H1 (cell line): ENCODE results near the gene ZFP14. TPM values are rescaled to one million over a fixed set of nuclear protein-coding genes. Genes with fewer than 3 reads are reported as not detected.

Source experiments
- CTCF ChIA-PET: fragments of 300-600 bp; sonication (Branson Sonifier 250); formaldehyde crosslinking; loops from one replicate; lab custom pipeline; 2021; ENCODE audit not compliant: partially characterized antibody; lab: Charles Lee
- POLR2A ChIA-PET: fragments of 300-600 bp; sonication (Branson Sonifier 250); formaldehyde crosslinking; loops from one replicate; lab custom pipeline; 2021; ENCODE audit warnings: inconsistent platforms; ENCODE audit not compliant: partially characterized antibody; lab: Charles Lee
- DNase-seq, 2 experiments: peaks; one replicate each; pipeline versions ENCODE4 v3.0.0 to v3.0.0-alpha.2; 2010 to 2022; ENCODE audit warnings: low spot score in 2 of 2, low read depth in 1 of 2, mixed read lengths in 1 of 2
- FAIRE-seq: peaks from 2 replicates; lab custom pipeline; 2011; peaks lifted over from hg19 to GRCh38; lab: Jason Lieb, UNC
- H2AFZ ChIP-seq: 2 replicates; pipeline ENCODE4 v1.8.1; 2012; ENCODE audit warnings: low read length, inconsistent platforms
- H2AK5ac ChIP-seq: 2 replicates; pipeline ENCODE4 v1.6.1; 2013; ENCODE audit warnings: low read depth, low read length
- H2BK120ac ChIP-seq: replicated peaks from 2 replicates; pipeline ENCODE3; 2013; ENCODE audit warnings: low read depth, low read length, inconsistent platforms
- H2BK12ac ChIP-seq: 2 replicates; pipeline ENCODE4 v1.6.1; 2013; ENCODE audit warnings: low read depth, low read length
- H2BK15ac ChIP-seq: 2 replicates; pipeline ENCODE4 v1.6.1; 2013; ENCODE audit warnings: low read length
- H2BK20ac ChIP-seq: 2 replicates; pipeline ENCODE4 v1.6.1; 2013; ENCODE audit warnings: low read length
- H2BK5ac ChIP-seq: 2 replicates; pipeline ENCODE4 v1.6.1; 2013; ENCODE audit warnings: low read depth, low read length
- H3K14ac ChIP-seq: 2 replicates; pipeline ENCODE4 v1.6.1; 2013; ENCODE audit warnings: inconsistent platforms; ENCODE audit not compliant: insufficient read length
- H3K18ac ChIP-seq: 2 replicates; pipeline ENCODE4 v1.6.1; 2013; ENCODE audit warnings: low read length; ENCODE audit errors: extremely low read depth
- H3K23ac ChIP-seq: 2 replicates; pipeline ENCODE4 v1.6.1; 2013; ENCODE audit warnings: inconsistent platforms; ENCODE audit not compliant: insufficient read length
- H3K23me2 ChIP-seq: 2 replicates; pipeline ENCODE4 v1.6.1; 2013; ENCODE audit warnings: low read depth, low read length
- H3K27ac ChIP-seq: 2 replicates; pipeline ENCODE4 v1.6.1; 2011; ENCODE audit warnings: low read depth, low read length, inconsistent platforms
- H3K27me3 ChIP-seq, 4 experiments: replicated peaks in 1 of 4; 1 replicate in 1 of 4; 2 replicates in 3 of 4; pipeline versions ENCODE4 v1.6.1 to v1.8.1; 2011 to 2013; ENCODE audit warnings: low read length in 3 of 4, mild to moderate bottlenecking in 3 of 4, inconsistent platforms in 2 of 4, mixed read lengths in 2 of 4, moderate library complexity in 1 of 4; ENCODE audit not compliant: control insufficient read depth in 3 of 4, insufficient read depth in 3 of 4; ENCODE audit errors: extremely low read depth in 1 of 4
- H3K36me3 ChIP-seq, 4 experiments: 2 replicates each; pipeline versions ENCODE4 v1.6.1 to v1.8.1; 2011 to 2013; ENCODE audit warnings: mild to moderate bottlenecking in 4 of 4, low read length in 3 of 4, moderate library complexity in 2 of 4, control low read depth in 1 of 4, inconsistent platforms in 1 of 4; ENCODE audit not compliant: insufficient read depth in 4 of 4, control insufficient read depth in 2 of 4
- H3K4ac ChIP-seq: replicated peaks from 2 replicates; pipeline ENCODE3; 2013; ENCODE audit warnings: low read length, low read depth, mixed read lengths, inconsistent platforms; ENCODE audit not compliant: insufficient read length
- H3K4me1 ChIP-seq, 4 experiments: replicated peaks in 1 of 4; 1 replicate in 1 of 4; 2 replicates in 3 of 4; pipeline versions ENCODE4 v1.6.1 to v1.8.1; 2011 to 2013; ENCODE audit warnings: low read length in 3 of 4, inconsistent platforms in 2 of 4, mixed read lengths in 1 of 4; ENCODE audit not compliant: insufficient read depth in 4 of 4, control insufficient read depth in 3 of 4
- H3K4me2 ChIP-seq, 2 experiments: 2 replicates each; pipeline versions ENCODE4 v1.6.1 to v1.8.1; 2011 to 2013; ENCODE audit warnings: low read depth in 2 of 2, low read length in 2 of 2, control low read depth in 1 of 2, inconsistent platforms in 1 of 2, mild to moderate bottlenecking in 1 of 2; ENCODE audit not compliant: insufficient read depth in 1 of 2
- H3K4me3 ChIP-seq, 4 experiments: fragments of 200-600, 300-600 bp in 1 of 4; sonication (generic), shearing (Covaris generic), sonication (Bioruptor Twin) in 1 of 4; 2 replicates each; pipeline versions ENCODE4 v1.5.1 to v1.8.1; 2011 to 2016; ENCODE audit warnings: low read length in 4 of 4, low read depth in 3 of 4, control low read depth in 2 of 4, inconsistent platforms in 2 of 4, mild to moderate bottlenecking in 2 of 4, mixed read lengths in 1 of 4, moderate library complexity in 1 of 4; ENCODE audit not compliant: insufficient read depth in 2 of 4; ENCODE audit errors: extremely low read depth in 1 of 4
- H3K56ac ChIP-seq: replicated peaks from 2 replicates; pipeline ENCODE3; 2013; ENCODE audit warnings: low read depth, mild to moderate bottlenecking, mixed read lengths, low read length, inconsistent platforms; ENCODE audit not compliant: insufficient read length
- H3K79me1 ChIP-seq: 2 replicates; pipeline ENCODE4 v1.6.1; 2013; ENCODE audit warnings: low read depth, low read length, control low read depth
- H3K79me2 ChIP-seq, 2 experiments: 2 replicates each; pipeline versions ENCODE4 v1.6.1 to v1.8.1; 2012 to 2013; ENCODE audit warnings: low read length in 2 of 2, mild to moderate bottlenecking in 2 of 2, inconsistent platforms in 1 of 2; ENCODE audit not compliant: insufficient read depth in 2 of 2, control insufficient read depth in 1 of 2
- H3K9ac ChIP-seq, 4 experiments: replicated peaks in 1 of 4; 1 replicate in 1 of 4; 2 replicates in 3 of 4; pipeline versions ENCODE4 v1.6.1 to v1.8.1; 2011 to 2013; ENCODE audit warnings: low read depth in 3 of 4, low read length in 3 of 4, control low read depth in 2 of 4, mild to moderate bottlenecking in 2 of 4, moderate library complexity in 2 of 4, inconsistent platforms in 1 of 4; ENCODE audit errors: extremely low read depth in 1 of 4
- H3K9me3 ChIP-seq, 2 experiments: 2 replicates each; pipeline versions ENCODE4 v1.6.1 to v1.8.1; 2012 to 2013; ENCODE audit warnings: mild to moderate bottlenecking in 2 of 2, moderate library complexity in 2 of 2, control low read depth in 1 of 2, inconsistent platforms in 1 of 2, low read depth in 1 of 2, low read length in 1 of 2, mixed read lengths in 1 of 2; ENCODE audit not compliant: insufficient read depth in 2 of 2
- H4K20me1 ChIP-seq, 2 experiments: replicated peaks in 1 of 2; 2 replicates each; pipeline versions ENCODE3 to v1.8.1; 2011 to 2013; ENCODE audit warnings: inconsistent platforms in 2 of 2, low read length in 2 of 2, mild to moderate bottlenecking in 1 of 2; ENCODE audit not compliant: insufficient read depth in 2 of 2, control insufficient read depth in 1 of 2
- H4K5ac ChIP-seq: 2 replicates; pipeline ENCODE4 v1.6.1; 2013; ENCODE audit warnings: low read length, low read depth, mixed read lengths, inconsistent platforms; ENCODE audit not compliant: insufficient read length
- H4K8ac ChIP-seq: 2 replicates; pipeline ENCODE4 v1.8.0; 2013; ENCODE audit warnings: mild to moderate bottlenecking, moderate library complexity, low read length, inconsistent platforms; ENCODE audit not compliant: insufficient read depth; ENCODE audit errors: extremely low read depth
- H4K91ac ChIP-seq: replicated peaks from 2 replicates; pipeline ENCODE3; 2013; ENCODE audit warnings: low read length, mixed read lengths, inconsistent platforms; ENCODE audit not compliant: insufficient read length
- BCL11A ChIP-seq, 2 experiments: IDR thresholded peaks; one replicate each; pipeline ENCODE4 v1.6.1; 2011; ENCODE audit warnings: low read depth in 2 of 2, low read length in 2 of 2, mild to moderate bottlenecking in 2 of 2
- CBX8 ChIP-seq: fragments of 300-800, 300-1000 bp; sonication (generic); IDR thresholded peaks from 2 replicates; pipeline ENCODE4 v1.7.1; 2016; ENCODE audit warnings: low read depth, low read length, borderline replicate concordance
- CHD1 ChIP-seq: IDR thresholded peaks from 2 replicates; pipeline ENCODE4 v1.6.1; 2012; ENCODE audit warnings: low read depth, low read length, improper control_type of control experiment
- WGBS, 2 experiments: shearing (Covaris generic) in 1 of 2; methylation state at CpG; one replicate each; pipeline versions ENCODE4 v1.1.6 to v1.1.7; 2013 to 2015; ENCODE audit warnings: low lambda C conversion rate in 2 of 2, mixed read lengths in 2 of 2, inconsistent platforms in 1 of 2, low coverage in 1 of 2, missing lambda C conversion rate in 1 of 2; ENCODE audit not compliant: insufficient replicate concordance in 2 of 2, insufficient coverage in 1 of 2, insufficient read length in 1 of 2; ENCODE audit errors: extremely low coverage in 1 of 2, missing lambda C conversion rate in 1 of 2; 5-methylcytosine and 5-hydroxymethylcytosine counted together
- polyA plus RNA-seq, 7 experiments: library from polyadenylated mRNA; depleted of rRNA in 3 of 7; stranded (reverse) in 5 of 7; unstranded in 2 of 7; fragments of >200 nt in 5 of 7; fragments of 200-250 nt in 2 of 7; gene quantifications; 1 replicate in 5 of 7; 2 replicates in 1 of 7; 4 replicates in 1 of 7; pipeline versions ENCODE4 v1.2.1 to v1.2.3, GENCODE V29; 2011 to 2013; ENCODE audit warnings: missing spikeins in 2 of 7, mixed read lengths in 2 of 7
- total RNA-seq: library from RNA; stranded (reverse); fragmentation: NEBNext Ultra II Directional; extraction: Animal tissue kit (Norgen Biotek cat#: 25700); gene quantifications from 2 replicates; pipeline ENCODE4 v1.2.1, GENCODE V29; 2021

ZFP14 gene
- total and polyA plus RNA-seq, 2 of the 8 experiments (the other 6 are each of a cell fraction or from before 2014, with no cell fraction given) = 1.7 to 8.2 TPM

- Histone ChIP-seq H3K4me3 (peak overlapping the region; percentile 77 to 95 (median 90)), H3K4me1 (peaks cover 0 to 3% (median under 1%) of the 10 kb centered on the region in 4 experiments; a peak in 3 of 7 replicates), H4K8ac (no peak overlapping the region), H2BK20ac (no peak overlapping the region), H3K79me1 (peaks cover 5% of the 10 kb centered on the region), H4K20me1 (peaks cover 8 to 11% of the 10 kb centered on the region in 2 experiments), H3K9me3 (no peaks in the 10 kb centered on the region), H3K36me3 (peaks cover 25 to 51% (median 41%) of the 10 kb centered on the region in 4 experiments), H4K5ac (no peak overlapping the region), H3K23me2 (peaks cover 7% of the 10 kb centered on the region), H2AK5ac (no peak overlapping the region), H3K4ac (no peak overlapping the region), H3K18ac (no peak overlapping the region), H2BK120ac (no peak overlapping the region), H3K14ac (no peak overlapping the region), H3K27ac (peak overlapping the region; percentile 47; the same call in 1 of the 2 replicates), H3K79me2 (peaks cover 19 to 64% of the 10 kb centered on the region in 2 experiments), H3K56ac (no peak overlapping the region), H3K4me2 (peak overlapping the region; percentile 77 to 91), H2BK5ac (no peak overlapping the region), H3K9ac (peak overlapping the region in 3 of 4 experiments; percentile 25 to 66 (median 32); a peak in 2 of 7 replicates), H2BK15ac (no peak overlapping the region), H4K91ac (no peak overlapping the region), H3K23ac (no peak overlapping the region), H2BK12ac (no peak overlapping the region), H2AFZ (no peak overlapping the region), H3K27me3 (no peaks in the 10 kb centered on the region)
- ChIA-PET POLR2A (interaction anchor here (0.6 to 1.6 kb wide), 4 partner anchors 8 to 159 kb away, joined by 3 to 7 read pairs (median 6); partner anchors contain the start of gene ZNF566), CTCF (no interaction called here)
- no peak for DNase-seq
- WGBS, 2 experiments = 87% methylated on average over 18 of the region's 19 CpGs; no CpG with 5 or more reads in 1 of the 2 experiments
- FAIRE-seq = no peak
- no peak for TF ChIP-seq CBX8
- TF ChIP-seq BCL11A (IDR thresholded peaks at IDR 0.05; ENCODE audit: low read depth in 2 of 2, low read length in 2 of 2) = no peak
- TF ChIP-seq CHD1 = no peak
These were observed 48.8 kb downstream of the ZFP14 start for GRCh38 chr19:36330216-36330615.
